ENCODE results near the gene SPPL2A. TPM values are rescaled to one million over a fixed set of nuclear protein-coding genes. Genes with fewer than 3 reads are reported as not detected.
"Not testable (repeated sequence)": the region's sequence is repeated elsewhere in the genome, so short reads cannot be mapped to it uniquely, and the experiment has no call there.

Gene SPPL2A
- polyA plus RNA-seq, 1 of the 3 experiments (the other 2 are of a cell fraction) = 21.6 TPM

DNA sequence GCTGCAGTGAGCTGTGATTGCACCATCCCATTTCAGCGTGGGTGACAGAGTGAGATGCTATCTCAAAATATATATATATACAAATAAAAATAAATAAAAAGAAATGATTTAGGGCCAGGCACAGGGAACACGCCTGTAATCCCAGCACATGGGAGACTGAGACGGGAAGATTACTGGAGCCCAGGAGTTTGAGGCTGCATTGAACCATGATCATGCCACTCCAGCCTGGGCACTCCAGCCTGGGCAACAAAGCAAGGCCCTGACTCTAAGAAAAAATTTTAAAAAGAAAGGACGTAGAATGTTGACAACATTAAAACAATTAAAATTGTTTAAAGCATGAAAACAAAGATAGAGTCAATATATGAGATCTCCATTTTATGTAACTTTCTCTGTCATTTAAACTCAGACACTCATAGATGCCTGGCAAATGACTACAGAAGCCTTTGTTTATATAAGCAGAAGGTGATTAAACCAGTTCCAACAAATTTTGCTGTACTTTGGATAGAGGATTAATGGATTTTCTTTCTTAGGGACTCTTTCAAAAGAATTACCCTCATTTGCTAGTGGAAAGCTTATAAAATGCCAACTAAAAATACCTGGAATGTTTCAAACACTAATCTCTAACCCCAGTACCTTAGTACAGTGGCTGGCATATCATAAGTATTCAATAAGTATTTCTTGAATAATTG is 68.3 kb downstream of the SPPL2A start:
- TF ChIP-seq, protein P1, sequence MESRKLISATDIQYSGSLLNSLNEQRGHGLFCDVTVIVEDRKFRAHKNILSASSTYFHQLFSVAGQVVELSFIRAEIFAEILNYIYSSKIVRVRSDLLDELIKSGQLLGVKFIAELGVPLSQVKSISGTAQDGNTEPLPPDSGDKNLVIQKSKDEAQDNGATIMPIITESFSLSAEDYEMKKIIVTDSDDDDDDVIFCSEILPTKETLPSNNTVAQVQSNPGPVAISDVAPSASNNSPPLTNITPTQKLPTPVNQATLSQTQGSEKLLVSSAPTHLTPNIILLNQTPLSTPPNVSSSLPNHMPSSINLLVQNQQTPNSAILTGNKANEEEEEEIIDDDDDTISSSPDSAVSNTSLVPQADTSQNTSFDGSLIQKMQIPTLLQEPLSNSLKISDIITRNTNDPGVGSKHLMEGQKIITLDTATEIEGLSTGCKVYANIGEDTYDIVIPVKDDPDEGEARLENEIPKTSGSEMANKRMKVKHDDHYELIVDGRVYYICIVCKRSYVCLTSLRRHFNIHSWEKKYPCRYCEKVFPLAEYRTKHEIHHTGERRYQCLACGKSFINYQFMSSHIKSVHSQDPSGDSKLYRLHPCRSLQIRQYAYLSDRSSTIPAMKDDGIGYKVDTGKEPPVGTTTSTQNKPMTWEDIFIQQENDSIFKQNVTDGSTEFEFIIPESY (IDR thresholded peaks at IDR 0.05; ENCODE audit: borderline replicate concordance, low read depth) = no peak
- TF ChIP-seq, protein P2, sequence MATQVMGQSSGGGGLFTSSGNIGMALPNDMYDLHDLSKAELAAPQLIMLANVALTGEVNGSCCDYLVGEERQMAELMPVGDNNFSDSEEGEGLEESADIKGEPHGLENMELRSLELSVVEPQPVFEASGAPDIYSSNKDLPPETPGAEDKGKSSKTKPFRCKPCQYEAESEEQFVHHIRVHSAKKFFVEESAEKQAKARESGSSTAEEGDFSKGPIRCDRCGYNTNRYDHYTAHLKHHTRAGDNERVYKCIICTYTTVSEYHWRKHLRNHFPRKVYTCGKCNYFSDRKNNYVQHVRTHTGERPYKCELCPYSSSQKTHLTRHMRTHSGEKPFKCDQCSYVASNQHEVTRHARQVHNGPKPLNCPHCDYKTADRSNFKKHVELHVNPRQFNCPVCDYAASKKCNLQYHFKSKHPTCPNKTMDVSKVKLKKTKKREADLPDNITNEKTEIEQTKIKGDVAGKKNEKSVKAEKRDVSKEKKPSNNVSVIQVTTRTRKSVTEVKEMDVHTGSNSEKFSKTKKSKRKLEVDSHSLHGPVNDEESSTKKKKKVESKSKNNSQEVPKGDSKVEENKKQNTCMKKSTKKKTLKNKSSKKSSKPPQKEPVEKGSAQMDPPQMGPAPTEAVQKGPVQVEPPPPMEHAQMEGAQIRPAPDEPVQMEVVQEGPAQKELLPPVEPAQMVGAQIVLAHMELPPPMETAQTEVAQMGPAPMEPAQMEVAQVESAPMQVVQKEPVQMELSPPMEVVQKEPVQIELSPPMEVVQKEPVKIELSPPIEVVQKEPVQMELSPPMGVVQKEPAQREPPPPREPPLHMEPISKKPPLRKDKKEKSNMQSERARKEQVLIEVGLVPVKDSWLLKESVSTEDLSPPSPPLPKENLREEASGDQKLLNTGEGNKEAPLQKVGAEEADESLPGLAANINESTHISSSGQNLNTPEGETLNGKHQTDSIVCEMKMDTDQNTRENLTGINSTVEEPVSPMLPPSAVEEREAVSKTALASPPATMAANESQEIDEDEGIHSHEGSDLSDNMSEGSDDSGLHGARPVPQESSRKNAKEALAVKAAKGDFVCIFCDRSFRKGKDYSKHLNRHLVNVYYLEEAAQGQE (IDR thresholded peaks at IDR 0.05; ENCODE audit: low read depth, low read length) = no peak
- TF ChIP-seq RCOR1 (IDR thresholded peaks at IDR 0.05; ENCODE audit: low read length) = no peak
- TF ChIP-seq, protein P3, sequence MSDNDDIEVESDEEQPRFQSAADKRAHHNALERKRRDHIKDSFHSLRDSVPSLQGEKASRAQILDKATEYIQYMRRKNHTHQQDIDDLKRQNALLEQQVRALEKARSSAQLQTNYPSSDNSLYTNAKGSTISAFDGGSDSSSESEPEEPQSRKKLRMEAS (IDR thresholded peaks at IDR 0.05; ENCODE audit: low read depth) = no peak
- TF ChIP-seq MXI1 (IDR thresholded peaks at IDR 0.05; ENCODE audit: low read depth, low read length) = no peak
- 83% methylated on average over 4 of the region's 4 CpGs for WGBS (ENCODE audit: low lambda C conversion rate)
- H3K4me3 ChIP-seq (ENCODE audit: low read depth in 2 of 2, low read length in 1 of 2) = no peak overlapping the region
- H3K27me3 ChIP-seq (ENCODE audit: insufficient read depth) = no peaks in the 10 kb centered on the region
- ChIA-PET POLR2A (no interaction called here), CTCF (interaction anchor here (1.0 kb wide), 1 partner anchor 13 kb away, joined by 3 read pairs; no protein-coding TSS in a partner anchor)
- no peaks in the 10 kb centered on the region for H3K79me2 ChIP-seq (ENCODE audit: insufficient read depth)
- no peaks in the 10 kb centered on the region for H3K9me3 ChIP-seq
- no peak overlapping the region for H3K27ac ChIP-seq (ENCODE audit: low read depth in 2 of 2, low read length in 1 of 2)
- H3K4me2 ChIP-seq = no peak overlapping the region
- H3K9me2 ChIP-seq = no peaks in the 10 kb centered on the region
- no peaks in the 10 kb centered on the region for H4K20me1 ChIP-seq (ENCODE audit: insufficient read depth)
- no peaks in the 10 kb centered on the region for H3K36me3 ChIP-seq (replicated peaks in 1 of 2; ENCODE audit: control insufficient read depth in 1 of 2, insufficient read depth in 2 of 2, low read length in 1 of 2)
- H3K9ac ChIP-seq = no peak overlapping the region
- DNase-seq = no peak
- peaks cover 13% of the 10 kb centered on the region for H3F3A ChIP-seq (replicated peaks; ENCODE audit: insufficient read depth)
- no peaks in the 10 kb centered on the region for H3K4me1 ChIP-seq (ENCODE audit: control insufficient read depth in 1 of 2, insufficient read depth in 2 of 2, low read depth in 1 of 2, low read length in 1 of 2)
- no peak overlapping the region for H2AFZ ChIP-seq (ENCODE audit: low read depth)

DNA sequence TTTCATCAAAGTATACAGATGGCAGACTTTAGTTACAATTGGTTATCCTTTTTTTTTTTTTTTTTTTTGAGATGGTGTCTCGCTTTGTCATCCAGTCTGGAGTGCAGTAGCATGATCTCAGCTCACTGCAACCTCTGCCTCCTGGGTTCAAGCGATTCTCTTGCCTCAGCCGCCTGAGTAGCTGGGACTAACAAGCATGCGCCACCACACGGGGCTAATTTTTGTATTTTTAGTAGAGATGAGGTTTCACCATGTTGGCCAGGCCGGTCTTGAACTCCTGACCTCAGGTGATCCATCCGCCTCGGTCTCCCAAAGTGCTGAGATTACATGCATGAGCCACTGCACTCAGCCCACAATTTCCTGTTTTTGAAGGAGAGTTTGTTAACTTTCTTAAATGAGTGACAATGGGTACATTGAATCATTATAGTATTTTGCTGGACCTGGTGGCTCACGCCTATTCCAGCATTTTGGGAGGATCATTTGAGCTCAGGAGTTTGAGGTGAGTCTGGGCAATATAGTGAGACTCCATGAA is 70.8 kb downstream of the SPPL2A start:
- POLR2A ChIA-PET; H3F3A ChIP-seq (replicated peaks; ENCODE audit: insufficient read depth); H3K27ac ChIP-seq (ENCODE audit: low read depth in 2 of 2, low read length in 1 of 2); H3K4me3 ChIP-seq (ENCODE audit: low read depth in 2 of 2, low read length in 1 of 2); H3K36me3 ChIP-seq (replicated peaks in 1 of 2; ENCODE audit: control insufficient read depth in 1 of 2, insufficient read depth in 2 of 2, low read length in 1 of 2); H3K27me3 ChIP-seq (ENCODE audit: insufficient read depth); H4K20me1 ChIP-seq (ENCODE audit: insufficient read depth); H3K9me2 ChIP-seq; CTCF ChIA-PET; H3K9me3 ChIP-seq; H3K4me2 ChIP-seq; H3K9ac ChIP-seq; H2AFZ ChIP-seq (ENCODE audit: low read depth); H3K4me1 ChIP-seq (ENCODE audit: control insufficient read depth in 1 of 2, insufficient read depth in 2 of 2, low read depth in 1 of 2, low read length in 1 of 2); DNase-seq; H3K79me2 ChIP-seq (ENCODE audit: insufficient read depth): not testable (repeated sequence)
- WGBS (ENCODE audit: low lambda C conversion rate) = 90% methylated on average over 9 of the region's 9 CpGs

Measured in SK-N-SH (cell line).